Activated CD4-positive, alpha-beta T cell treated with anti-CD3 and anti-CD28 coated beads, Interleukin-2, amount 50 U/mL, for 24 hours (primary cell): ENCODE data around the gene ITSN1.
A peak's percentile ranks its signal among the peaks of the same experiment; 100 is the strongest.

Experiments
- DNase-seq, 2 donors: peaks; one replicate each; pipeline ENCODE4 v3.0.0-alpha.2; 2020; ENCODE audit warnings: low read depth in 1 of 2, low spot score in 1 of 2

The ITSN1 gene

DNA sequence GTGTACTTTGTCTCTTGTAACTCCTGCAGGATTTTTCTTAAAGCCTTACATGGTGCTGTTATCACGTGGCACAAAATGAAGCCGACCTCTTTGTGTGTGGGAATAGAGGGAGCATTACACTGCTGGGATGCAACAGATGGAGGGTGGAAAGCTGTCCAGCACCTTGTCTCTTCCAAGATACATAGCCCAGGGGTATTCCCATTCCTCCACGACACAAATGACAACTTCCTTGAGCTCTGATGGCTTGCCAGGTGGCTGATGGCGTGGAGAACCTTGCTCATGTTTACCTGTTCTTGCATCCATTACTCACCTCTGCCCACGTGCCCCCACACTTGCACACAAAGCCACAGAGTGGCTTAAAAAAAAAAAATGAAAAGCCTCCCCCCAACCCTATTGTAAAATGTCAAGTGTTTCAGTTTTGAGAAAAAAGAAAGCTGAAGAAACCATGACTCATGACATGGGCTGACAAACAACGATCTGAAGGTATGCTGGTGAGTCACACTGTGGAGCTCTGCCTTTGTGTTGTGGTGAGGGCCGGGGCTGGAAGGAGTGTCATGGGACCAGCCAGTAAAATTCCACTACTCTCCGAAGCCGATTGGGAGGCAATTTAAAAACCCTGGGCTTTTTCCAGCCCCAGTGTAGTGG, 305.3 kb downstream of the ITSN1 start:
- DNase-seq: peak; percentile 57 to 86

DNA sequence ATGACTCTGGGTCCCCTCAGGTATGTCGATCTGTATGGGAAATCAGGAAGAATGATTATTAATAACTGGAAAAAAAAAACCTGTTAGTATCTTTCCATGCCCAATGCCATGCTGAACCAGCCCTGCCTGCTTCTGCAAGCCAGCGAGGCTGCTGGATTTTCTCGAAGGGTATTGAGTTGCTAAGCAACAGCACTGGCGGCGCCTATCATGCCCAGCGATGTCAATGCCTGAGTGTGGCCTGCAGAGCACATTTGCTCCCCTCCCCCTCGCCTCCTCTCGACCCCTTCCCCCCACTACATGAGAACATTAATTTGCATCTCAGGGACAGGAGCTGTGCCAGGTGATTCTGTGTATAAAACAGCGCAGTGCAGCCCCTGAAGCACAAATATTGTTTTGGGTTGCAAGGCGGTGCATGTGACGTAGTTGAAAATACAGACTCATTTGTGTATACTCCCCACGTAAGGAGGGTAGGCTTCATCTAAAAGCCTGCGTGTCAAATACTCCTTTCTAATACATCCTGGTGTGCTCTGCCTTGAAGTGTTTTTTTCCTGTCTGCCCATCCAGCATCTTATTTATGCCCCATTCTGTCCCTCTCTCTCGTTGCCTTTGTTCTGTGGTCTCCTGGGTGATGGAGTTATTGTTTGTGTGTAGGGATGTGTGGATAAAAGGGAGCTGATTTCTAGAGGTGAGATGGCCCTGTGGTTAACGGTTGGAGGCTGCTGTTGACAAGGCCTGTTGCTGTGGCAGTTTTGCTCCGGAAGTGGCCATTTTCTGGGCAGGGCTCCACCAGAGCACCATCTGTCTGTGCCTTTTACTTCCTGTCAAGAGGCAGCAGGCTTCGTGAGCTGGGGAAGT, 306.0 kb downstream of the ITSN1 start:
- peak; percentile 47 to 69 for DNase-seq

DNA sequence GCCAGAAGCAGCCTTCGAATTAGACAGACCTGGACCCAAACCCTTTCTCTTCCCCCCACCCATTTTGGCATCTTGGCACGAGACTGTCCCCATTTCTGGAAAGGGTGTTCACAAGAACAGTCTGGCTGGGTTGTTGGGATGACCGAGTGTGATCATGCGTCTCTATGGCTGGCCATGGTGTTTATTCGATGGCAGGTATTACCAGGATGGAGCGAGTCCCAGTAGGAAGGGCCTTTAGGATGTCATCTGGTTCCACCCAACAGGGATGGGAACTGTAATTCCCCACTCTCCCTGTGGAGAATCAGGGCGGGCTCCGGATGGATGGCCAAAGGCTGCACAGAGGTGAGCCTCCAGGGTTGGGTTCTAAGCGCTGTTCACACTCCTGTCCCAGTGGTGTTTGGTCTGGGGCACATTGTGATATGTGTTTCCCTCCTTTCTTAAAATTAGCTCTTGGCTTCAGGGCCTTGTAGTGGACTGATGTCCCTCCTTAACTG, 306.7 kb downstream of the ITSN1 start:
- no peak for DNase-seq
